Posterior vena cava (tissue), 2 donors: ENCODE measurements around the gene GAD2. TPM values are rescaled to one million over a fixed set of nuclear protein-coding genes. Genes with fewer than 3 reads are reported as not detected.

Experiments used
- DNase-seq: peaks from one replicate; pipeline ENCODE4 v3.0.0-alpha.2; 2020; ENCODE audit warnings: low spot score
- intact Hi-C, 2 donors: fragments of 100-400 bp; cut with DNase I; formaldehyde crosslinking; loops; one replicate each; pipeline versions ENCODE4 v1.14.1 to v1.14.2; 2022 to 2023
- total RNA-seq, 2 donors: library from RNA; stranded (reverse); fragmentation: NEBNext Ultra II Directional; extraction: Animal tissue kit (Norgen Biotek cat#: 25700); gene quantifications; one replicate each; pipeline ENCODE4 v1.2.1, GENCODE V29; 2021
- donor health status: DM: yes; HTN: yes; CAD: no.
- donor health status: DM: yes; HTN: yes; CAD: no.

The GAD2 gene
- total RNA-seq, 2 donors from 2014 or later = not detected

DNA sequence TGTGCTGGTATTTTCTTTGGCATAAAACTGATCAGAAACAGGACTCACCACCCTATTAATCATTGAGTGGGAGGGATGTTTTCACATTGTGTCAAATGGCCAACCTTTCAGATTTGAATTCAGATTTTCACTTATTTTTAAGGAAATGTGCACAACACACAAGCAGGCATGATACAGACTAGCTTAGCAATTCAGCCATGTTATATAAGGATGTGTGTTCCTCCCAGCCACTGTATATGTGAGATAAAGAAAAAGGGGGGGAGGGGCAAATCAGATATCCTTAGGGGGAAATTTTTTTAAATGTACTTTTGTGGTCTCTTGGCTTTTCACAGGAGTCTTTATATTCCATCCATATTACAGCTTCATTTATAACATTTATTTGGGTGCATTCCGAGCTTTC lies 3.1 kb downstream of the GAD2 start:
- no peak for DNase-seq
- intact Hi-C loops = no loop called here

DNA sequence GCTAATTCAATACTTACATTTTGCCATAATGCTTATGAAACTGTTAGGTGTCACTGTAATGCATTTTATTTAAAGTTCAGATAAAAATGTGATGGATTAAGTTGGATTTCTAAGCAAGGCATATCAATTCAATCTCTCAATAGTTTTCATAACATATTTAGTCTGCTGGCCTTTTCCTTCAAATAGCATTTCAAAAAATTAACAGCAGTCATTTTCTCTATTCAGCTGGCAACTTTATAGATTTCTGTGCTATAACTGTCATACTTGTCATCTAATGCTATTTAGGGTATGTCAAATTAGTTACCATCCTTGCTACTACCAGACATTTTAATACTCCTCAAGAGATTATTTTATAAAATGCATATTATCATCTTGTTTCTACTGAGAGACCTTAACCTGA lies 4.3 kb downstream of the GAD2 start:
- intact Hi-C loops = no loop called here

DNA sequence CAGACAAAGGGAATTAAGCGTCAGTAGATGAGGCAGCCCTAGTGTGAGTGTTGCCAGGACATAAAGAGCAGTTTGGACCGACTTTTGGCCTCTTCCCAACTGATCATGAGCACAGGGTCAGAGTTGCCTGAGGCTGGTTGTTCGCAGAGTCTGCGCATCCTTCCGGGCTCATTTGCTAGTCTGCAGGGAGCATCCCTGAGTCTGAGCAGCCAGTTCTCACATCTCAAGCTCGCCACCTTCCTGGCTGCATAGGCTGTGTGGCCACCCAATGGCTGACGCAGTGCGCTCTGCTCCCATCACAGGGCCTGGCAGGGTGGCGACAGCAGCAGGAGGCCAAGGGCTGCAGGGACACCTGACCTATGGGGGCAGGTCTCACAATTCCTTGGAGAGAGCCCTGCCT lies 5.0 kb downstream of the GAD2 start:
- DNase-seq = no peak
- intact Hi-C loops = no loop called here

More for the DNA sequence above, 4.3 kb downstream of the GAD2 start:
- no peak for DNase-seq

DNA sequence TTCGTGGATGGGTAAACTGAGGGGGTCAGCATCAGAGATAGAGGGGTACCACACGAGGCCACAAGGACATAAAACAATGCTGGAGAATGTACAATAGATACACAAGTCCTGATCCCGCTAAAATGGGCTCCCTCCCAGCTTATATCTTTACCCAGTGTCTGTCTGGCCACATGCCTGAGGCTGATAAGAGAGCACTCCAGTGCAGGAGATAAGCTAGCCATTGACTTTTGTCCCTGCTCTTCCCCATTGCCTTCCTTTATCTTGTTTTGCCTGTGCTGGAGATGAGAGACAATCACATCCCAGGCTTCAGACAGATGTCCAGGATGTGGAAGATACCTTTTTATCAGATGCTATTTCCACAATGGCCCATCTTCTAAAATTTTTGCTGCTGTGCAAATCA lies 6.0 kb downstream of the GAD2 start:
- no peak for DNase-seq
- intact Hi-C loops = no loop called here

DNA sequence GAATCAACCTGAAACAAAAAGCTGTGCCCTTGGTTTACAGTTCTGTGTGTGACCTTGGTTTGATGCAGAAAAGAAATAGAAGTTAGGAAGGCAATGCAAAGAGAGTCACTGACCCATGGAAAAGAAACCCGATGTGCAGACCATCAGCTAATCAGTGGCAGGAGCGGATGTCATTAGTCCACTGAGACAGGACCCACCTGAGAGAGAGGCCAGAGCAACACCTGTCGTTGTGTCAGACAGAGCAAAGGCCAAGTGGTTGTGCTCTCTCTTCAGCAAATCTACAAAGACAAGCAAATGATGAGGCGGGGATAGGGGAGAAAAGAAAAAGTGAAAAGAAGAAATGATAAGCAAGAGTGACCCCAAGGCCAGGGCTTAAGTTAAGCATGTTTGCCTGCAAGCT lies 8.7 kb downstream of the GAD2 start:
- DNase-seq = no peak
- intact Hi-C loops = no loop called here

DNA sequence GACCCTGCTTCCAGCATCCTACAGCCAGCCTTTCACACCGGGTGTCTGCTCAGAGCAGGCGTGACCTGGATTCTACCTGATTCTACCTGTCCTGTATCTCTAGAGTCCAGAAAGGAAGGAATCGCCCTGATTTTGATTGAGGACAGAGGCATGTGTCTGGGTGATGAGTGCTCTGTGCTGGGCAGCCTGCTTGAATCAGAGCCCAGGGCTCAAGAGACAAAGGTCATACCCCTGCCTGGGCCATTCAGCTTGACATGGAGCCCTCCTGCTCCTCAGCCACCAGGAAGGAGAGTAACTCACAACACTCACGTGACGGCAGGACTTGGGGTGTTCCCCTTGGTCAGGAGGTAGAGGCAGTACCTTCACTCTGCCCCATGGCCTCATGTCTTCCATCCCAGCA lies 11.2 kb downstream of the GAD2 start:
- intact Hi-C loops = no loop called here
- DNase-seq = no peak

DNA sequence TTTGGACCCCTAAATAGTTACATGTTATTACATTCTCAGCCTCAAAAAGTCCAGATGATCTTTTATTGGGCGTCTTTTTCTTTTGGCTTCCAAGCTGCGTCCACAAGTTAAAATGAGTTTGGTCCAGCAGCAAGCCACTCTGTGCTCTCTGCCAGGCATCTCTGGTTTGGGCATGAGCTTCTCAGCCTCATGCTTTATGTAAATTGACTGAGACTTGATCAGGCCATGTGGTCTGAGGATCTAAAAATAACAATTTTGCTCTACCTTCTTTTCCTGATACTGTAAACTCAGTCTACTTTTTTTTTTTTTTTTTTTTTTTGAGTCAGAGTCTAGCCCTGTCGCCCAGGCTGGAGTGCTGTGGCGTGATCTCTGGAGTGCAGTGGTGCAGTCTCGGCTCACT lies 15.6 kb downstream of the GAD2 start:
- no peak for DNase-seq
- intact Hi-C loops = no loop called here

DNA sequence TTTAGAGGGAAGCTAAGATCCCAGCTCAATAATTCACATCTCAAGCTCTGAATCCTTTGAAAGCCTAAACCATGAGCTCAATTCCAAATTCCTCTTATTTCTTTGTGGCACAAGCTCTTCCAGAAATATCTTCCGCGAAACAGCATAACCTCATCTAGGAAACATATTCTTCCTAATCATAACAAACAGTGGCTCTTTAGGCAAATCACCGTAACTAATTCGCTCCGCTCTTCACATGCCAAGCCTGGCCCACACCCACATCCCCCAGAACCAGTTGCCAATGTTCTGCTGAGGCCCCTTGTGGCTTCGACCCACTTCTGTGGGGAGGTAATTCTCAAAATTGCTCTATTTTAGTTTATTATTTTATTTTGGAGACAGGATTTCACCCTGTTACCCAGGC lies 19.2 kb downstream of the GAD2 start:
- DNase-seq = no peak
- intact Hi-C loops = no loop called here

DNA sequence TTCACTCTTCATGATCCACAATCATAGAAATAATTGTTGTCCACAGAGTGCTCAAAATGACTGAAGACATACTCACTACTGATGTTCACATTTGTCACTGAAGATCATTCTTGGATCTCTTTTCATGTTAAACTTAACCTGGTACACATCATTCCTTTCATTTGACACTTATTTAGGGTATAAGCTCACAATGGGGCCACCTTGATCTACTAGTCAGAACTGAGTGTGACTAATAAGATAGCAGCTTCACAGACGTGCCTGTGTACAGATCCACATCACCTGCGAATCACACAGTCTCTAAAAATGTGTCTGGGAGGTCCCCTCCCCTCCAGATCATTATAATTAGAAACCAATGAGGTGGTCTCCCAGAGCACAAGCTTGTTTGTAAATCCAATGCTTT lies 21.8 kb downstream of the GAD2 start:
- DNase-seq = no peak
- intact Hi-C loops = no loop called here

DNA sequence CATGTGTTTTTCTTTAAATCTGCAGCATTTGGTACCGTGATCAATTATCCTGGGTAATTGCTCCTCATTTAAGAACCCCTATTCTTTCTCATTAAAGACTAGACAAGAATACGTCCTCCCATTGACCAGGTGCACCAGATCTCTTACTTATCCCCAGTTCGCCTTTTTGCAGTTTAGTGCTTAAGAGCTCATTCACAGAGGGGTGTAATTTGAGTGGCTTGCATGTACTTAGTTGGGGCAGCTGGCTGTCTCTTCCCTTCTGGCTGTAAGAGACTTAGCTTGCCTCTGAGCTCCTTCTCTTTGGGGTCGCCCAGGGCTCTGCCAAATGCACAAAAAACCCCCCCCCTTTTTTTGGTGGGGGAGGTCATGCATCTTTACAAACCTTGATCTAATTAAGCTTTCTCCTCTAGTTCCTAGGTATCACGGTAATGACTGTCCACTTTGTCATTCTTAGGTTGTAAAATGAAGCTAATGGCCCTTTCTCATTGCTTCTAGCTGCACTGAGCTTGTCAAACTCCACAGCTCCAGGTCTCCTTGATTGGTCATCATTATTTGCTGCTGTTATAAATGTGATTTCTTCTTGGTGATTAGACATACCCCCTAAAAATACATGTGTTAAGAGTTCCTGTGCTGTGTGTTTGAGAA lies 26.3 kb downstream of the GAD2 start:
- DNase-seq = no peak
- intact Hi-C loops = no loop called here

DNA sequence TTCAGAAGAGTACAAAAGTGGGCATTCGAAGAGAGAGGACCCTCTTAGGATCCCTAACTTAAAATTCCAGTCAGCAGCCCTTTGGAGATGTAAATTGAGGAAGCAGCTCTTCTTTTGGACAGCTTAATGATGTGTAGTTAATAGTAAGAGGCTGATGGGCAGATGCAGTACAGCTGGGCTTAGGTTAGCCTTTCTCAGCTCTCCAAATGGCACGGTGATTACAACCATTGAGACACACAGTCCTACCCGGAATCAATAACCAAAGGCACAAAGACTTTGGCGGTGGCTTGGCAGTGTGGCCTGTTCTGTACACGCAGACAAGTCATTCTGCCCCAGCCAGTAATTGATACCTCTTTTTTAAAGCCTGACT lies 26.8 kb downstream of the GAD2 start:
- DNase-seq = no peak
- intact Hi-C loops = no loop called here

DNA sequence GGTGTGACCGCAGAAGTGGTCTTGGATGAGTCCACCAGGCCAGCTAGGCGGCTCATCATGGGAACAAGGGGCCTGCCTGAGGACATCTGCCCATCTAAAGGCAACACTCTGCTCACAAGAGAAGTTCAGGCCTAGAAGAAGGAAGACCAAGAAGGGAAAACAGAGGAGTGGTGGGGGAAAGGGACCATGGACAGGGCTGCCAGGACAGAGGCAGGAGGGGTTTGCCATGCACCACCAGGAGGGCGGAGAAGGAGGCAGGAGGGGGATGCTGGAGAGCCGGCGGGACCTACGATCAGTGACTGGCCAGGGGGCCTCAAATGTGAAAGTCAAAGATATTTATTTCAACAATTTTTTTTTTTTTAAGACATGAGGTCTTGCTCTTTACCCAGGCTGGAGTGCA lies 33.1 kb downstream of the GAD2 start:
- intact Hi-C loops = no loop called here
- DNase-seq = no peak

DNA sequence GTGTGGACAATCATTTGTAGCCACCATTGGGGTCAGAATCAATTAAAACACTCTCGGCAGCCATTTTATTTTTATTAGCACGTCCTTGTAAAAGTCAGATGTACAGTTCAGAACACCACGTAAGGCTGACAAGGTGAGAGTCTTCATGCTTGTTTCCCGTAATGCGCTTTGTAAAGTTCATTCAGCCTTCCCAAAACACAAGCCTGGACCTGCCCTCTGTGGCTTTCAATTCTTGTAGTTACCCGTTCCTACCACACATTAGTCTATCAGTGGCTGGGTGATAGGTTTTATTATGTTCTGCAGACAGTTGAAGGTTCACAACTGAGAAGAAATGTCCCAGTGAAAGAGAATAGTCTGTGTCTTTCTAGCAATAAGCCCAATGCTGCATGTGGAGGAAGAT lies 35.4 kb downstream of the GAD2 start:
- intact Hi-C loops = no loop called here
- no peak for DNase-seq

DNA sequence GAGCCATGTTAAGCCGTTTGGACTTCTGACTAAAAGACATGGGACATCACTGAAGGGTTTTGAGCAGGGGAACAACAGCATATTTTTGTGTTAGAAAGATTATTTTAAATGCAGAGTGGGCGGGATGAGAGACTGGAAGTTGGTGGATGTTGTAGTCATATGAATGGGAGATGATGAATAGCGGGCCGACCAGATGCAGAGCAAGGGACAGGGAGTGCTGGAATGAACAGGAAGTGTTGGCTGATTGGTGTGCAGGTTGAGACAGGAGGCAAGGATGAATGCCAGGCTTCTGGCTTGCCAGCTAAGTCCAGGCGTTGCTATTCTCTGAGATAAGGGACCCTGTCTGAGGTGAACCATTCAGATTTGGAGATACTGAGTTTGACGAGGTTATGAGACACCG lies 38.0 kb downstream of the GAD2 start:
- no peak for DNase-seq
- intact Hi-C loops = no loop called here

DNA sequence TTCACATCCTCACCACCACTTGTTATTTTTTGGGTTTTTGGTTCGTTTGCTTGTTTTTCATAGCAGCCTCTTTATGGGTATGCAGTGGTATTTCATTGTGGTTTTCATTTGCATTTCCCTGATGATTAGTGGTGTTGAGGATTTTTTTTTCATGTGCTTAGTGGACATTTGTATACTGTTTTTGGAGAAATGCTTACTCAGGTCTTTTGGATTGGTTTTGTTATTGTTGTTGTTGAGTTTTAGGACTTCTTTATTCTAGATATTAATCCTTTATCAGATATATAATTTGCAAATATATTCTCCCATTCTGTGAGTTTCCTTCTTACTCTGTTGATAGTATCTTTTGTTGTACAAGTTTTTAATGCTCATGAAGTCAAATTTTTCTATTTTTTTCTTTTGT lies 42.8 kb downstream of the GAD2 start:
- intact Hi-C loops = no loop called here
- DNase-seq = no peak

DNA sequence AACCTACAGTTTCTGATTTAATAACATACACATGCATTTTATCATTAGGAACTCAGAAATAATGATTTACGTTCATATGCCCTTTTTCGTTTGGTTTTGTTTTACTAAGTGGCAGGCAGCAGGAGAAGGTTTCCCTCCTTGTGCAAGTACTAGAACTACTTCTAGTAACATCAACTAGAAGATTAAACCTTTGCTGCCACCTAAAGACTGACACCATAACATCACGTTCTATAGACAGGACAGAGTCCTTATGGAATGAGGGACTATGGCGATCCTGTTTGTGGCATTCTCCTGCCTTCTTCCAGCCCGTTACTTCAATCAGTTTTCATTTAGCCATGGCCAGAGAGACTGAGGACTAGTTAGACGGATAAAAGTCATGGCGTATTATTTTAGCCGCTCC lies 53.2 kb downstream of the GAD2 start:
- intact Hi-C loops = no loop called here

DNA sequence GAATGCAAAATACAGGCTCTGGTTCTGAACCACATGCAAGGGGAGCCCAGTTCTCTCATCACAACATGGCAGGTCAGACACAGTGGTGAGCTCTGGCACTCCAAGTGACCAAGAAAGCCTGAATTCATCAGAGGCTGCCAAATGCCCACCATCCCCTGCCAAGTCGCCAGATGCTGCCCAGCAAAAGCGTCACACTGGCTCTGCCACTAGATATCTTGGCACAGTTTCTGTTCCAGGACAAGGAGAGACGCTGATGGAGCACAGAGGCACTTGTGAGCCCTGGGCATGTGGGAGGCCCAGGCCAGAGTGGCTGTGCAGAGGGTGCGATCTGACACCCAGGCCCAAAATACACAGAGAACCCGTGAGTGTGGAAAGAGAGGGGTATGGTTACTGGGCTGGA lies 57.8 kb downstream of the GAD2 start:
- DNase-seq = no peak
- intact Hi-C loops = no loop called here

More for the DNA sequence above, 53.2 kb downstream of the GAD2 start:
- no peak for DNase-seq

DNA sequence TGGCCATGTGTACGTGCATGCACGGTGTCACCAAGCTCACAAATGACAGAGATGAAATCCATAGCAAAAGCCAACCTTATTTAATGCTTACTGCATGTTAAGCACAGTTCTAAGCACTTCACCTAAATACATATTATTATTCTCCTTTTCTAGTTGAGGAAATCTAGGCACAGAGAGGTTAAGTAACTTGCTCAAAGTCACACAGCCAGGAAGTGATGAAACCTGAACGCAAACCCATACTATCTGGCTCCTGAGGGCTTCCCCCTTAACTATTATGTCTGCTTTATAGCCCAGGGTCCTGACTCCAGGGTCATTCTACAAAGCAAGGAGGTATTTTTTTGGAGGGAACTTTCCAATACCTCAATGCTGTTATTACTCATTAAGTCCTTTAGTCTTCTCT lies 61.7 kb downstream of the GAD2 start:
- no peak for DNase-seq
- intact Hi-C loops = no loop called here

DNA sequence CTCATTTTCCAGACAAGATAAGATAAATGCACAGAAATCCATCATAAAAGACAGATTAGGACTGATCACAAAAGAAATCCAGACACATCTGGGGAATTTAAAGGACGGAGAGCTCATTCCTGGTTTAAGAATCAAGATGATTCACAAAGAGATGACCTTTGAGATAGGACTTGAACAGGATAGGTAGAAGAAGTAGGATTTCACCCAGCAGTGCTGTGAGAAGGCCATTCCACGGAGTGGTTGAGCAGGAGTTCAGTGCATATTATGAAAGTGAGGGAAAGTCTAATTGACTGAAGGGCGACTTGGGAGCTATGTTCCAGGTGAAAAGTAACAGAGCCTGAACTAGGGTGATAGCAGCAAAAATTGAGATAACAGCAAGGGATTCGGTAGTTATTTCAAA lies 73.7 kb downstream of the GAD2 start:
- intact Hi-C loops = no loop called here
- DNase-seq = no peak

DNA sequence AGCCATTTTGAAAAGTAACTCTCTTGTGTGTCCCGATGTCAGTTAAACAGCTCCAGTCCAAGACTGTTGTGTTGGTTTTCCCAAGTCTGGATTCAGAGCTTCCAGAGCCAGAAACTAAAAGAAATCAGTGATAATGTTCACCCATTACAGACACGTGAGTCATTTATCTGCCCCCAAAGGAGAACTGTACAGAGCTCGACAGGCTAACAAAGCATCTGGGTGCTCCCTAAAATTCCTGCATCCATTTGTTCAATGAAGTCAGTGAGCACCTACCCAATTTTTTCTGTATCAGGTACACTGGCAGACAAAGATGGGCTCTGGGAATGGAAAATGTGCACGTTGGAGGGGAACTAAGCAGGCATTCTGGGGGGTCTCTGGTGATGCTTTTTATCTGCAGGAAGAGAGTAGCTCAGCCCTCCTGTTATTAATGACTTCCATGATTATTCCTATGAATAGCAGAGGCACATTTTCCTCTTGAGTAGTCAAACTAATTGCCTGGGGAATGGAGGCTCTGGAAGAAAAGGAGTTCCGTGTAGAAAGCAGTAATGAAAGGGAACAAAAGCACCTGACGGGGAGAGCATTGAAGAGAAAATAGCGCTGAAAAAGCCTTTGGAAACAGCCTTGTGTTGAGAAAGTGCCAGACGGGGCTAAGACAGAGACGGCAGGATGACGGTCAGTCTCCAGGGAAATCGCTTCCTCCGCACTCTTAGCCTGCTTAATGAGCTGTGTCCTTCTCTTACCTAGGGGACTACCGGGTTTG lies 75.3 kb downstream of the GAD2 start:
- DNase-seq = no peak
- intact Hi-C loops = no loop called here

DNA sequence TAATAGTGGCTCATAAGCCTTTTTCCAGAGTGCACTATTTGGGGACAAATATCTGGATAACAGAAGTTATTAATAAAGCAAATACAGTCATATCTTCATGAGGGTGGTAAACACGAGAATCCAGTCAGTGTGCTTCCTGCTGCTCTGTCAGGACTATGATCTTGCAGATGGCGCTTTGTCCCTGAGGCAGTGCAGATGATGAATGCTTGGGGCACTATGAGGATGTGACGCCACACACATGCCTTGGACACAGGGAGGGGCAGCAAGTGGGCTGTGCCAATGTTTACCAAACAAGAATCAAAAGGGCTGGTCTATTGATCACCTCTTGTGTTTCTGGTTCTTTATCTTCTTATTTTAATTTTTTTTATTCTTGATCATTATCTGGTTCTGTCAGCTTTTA lies 79.8 kb downstream of the GAD2 start:
- DNase-seq = no peak
- intact Hi-C loops = no loop called here

DNA sequence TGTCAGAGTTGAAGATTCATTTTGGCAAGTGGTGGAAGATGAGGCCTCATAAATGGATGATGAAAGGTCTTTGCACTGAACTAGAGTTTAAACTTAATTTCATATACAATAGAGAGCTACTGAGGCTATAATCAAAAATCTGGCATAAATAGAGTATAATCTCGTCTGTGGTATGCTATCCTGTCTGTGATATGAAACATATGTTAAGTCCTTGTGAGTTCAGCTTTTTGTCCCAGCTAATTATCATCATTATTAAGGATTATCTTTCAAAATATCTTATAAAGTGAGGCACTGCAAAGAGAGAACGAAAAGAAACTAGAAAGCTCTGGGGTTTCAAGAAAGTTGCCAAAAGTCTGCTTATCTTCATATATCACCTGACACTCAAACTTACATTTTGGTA lies 83.4 kb downstream of the GAD2 start:
- intact Hi-C loops = no loop called here
- DNase-seq = no peak
